Neural progenitor cell (in vitro differentiated cells): Measurements from ENCODE around the gene BMERB1.
"Not testable (repeated sequence)": the region's sequence is repeated elsewhere in the genome, so short reads cannot be mapped to it uniquely, and the experiment has no call there.

ENCODE experiments used
- EZH2 ChIP-seq: fragments of 200-600 bp; sonication (generic); IDR thresholded peaks from 2 replicates; pipeline ENCODE4 v1.6.1; 2017; ENCODE audit warnings: antibody characterized with exemption, mild to moderate bottlenecking, moderate library complexity
- EZH2phosphoT487 ChIP-seq: fragments of 200-600 bp; sonication (generic); IDR thresholded peaks from 2 replicates; pipeline ENCODE4 v1.6.1; 2017; ENCODE audit warnings: antibody characterized with exemption
- TF ChIP-seq, protein P1 (sequence below): fragments of 200-600 bp; sonication (generic); IDR thresholded peaks from 2 replicates; pipeline ENCODE4 v1.5.1; 2017; ENCODE audit warnings: antibody characterized with exemption, mild to moderate bottlenecking

DNA sequence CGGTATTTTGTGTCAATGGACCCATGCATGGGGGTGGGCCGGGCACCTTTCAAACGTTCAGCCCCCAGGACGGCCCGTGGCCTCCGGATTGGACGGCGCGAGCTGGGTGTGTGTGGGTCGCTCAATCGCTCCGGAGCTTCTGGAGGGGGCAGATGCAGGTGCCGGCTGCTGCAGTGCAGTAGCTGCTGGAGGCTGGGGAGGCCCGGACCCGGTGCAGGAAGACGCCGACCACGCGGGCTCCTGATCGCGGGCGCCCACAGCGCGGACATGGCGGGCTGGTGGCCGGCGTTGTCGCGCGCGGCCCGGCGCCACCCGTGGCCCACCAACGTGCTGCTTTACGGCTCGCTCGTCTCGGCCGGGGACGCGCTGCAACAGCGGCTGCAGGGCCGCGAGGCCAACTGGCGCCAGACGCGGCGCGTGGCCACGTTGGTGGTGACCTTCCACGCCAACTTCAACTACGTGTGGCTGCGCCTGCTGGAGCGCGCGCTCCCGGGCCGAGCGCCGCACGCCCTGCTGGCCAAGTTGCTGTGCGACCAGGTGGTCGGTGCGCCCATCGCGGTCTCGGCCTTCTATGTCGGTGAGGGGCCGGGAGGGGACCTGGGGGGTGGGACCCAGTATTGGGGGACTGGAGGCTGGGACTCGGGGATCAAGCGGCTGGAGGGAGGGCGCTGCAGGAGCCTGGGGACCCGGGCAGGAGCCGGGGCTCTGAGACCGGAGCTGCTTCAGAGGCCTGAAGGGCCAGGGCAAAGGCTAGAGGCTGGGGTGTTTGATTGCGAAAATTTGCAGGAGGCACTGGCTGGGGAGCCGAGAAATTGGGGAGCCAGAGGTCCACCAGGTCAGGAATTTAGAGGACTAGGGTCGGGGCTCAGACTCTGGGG lies 38.5 kb upstream of the BMERB1 start, which contains the start of gene MPV17L:
- TF ChIP-seq, protein P1, sequence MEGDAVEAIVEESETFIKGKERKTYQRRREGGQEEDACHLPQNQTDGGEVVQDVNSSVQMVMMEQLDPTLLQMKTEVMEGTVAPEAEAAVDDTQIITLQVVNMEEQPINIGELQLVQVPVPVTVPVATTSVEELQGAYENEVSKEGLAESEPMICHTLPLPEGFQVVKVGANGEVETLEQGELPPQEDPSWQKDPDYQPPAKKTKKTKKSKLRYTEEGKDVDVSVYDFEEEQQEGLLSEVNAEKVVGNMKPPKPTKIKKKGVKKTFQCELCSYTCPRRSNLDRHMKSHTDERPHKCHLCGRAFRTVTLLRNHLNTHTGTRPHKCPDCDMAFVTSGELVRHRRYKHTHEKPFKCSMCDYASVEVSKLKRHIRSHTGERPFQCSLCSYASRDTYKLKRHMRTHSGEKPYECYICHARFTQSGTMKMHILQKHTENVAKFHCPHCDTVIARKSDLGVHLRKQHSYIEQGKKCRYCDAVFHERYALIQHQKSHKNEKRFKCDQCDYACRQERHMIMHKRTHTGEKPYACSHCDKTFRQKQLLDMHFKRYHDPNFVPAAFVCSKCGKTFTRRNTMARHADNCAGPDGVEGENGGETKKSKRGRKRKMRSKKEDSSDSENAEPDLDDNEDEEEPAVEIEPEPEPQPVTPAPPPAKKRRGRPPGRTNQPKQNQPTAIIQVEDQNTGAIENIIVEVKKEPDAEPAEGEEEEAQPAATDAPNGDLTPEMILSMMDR, result not testable (repeated sequence)
- not testable (repeated sequence) for TF ChIP-seq EZH2phosphoT487, EZH2
